NT2/D1 (cell line): Measurements from ENCODE around the gene SFRP5.

Experiments
- DNase-seq: peaks from one replicate; pipeline ENCODE4 v3.0.0-alpha.2; 2011; ENCODE audit warnings: low read depth, low spot score
- H3K27me3 ChIP-seq: 2 replicates; pipeline ENCODE4 v1.6.0; 2011; ENCODE audit warnings: mild to moderate bottlenecking; ENCODE audit not compliant: insufficient read length, insufficient read depth
- H3K36me3 ChIP-seq: 2 replicates; pipeline ENCODE4 v1.6.1; 2011; ENCODE audit warnings: mild to moderate bottlenecking, low read length, mixed read lengths; ENCODE audit not compliant: insufficient read depth, insufficient read length
- H3K4me1 ChIP-seq: 2 replicates; pipeline ENCODE4 v1.5.1; 2011; ENCODE audit not compliant: insufficient read depth, insufficient read length
- H3K4me3 ChIP-seq: 2 replicates; pipeline ENCODE4 v1.5.1; 2011; ENCODE audit warnings: low read depth; ENCODE audit not compliant: insufficient read length
- H3K9ac ChIP-seq: 2 replicates; pipeline ENCODE4 v1.6.0; 2011; ENCODE audit warnings: low read depth; ENCODE audit not compliant: insufficient read length
- H3K9me3 ChIP-seq: 2 replicates; pipeline ENCODE4 v1.5.1; 2011; ENCODE audit warnings: mild to moderate bottlenecking, low read length; ENCODE audit not compliant: insufficient read depth
- SUZ12 ChIP-seq: IDR thresholded peaks from 2 replicates; pipeline ENCODE4 v1.6.1; 2011; ENCODE audit not compliant: insufficient read length, insufficient read depth; ENCODE audit errors: extremely low read depth
- YY1 ChIP-seq: IDR thresholded peaks from 2 replicates; pipeline ENCODE4 v1.6.1; 2011; ENCODE audit not compliant: insufficient read length, insufficient read depth
- ZNF274 ChIP-seq: IDR thresholded peaks from 2 replicates; pipeline ENCODE4 v1.6.1; 2011; ENCODE audit warnings: mild to moderate bottlenecking, low read depth, low read length

SFRP5 gene

DNA sequence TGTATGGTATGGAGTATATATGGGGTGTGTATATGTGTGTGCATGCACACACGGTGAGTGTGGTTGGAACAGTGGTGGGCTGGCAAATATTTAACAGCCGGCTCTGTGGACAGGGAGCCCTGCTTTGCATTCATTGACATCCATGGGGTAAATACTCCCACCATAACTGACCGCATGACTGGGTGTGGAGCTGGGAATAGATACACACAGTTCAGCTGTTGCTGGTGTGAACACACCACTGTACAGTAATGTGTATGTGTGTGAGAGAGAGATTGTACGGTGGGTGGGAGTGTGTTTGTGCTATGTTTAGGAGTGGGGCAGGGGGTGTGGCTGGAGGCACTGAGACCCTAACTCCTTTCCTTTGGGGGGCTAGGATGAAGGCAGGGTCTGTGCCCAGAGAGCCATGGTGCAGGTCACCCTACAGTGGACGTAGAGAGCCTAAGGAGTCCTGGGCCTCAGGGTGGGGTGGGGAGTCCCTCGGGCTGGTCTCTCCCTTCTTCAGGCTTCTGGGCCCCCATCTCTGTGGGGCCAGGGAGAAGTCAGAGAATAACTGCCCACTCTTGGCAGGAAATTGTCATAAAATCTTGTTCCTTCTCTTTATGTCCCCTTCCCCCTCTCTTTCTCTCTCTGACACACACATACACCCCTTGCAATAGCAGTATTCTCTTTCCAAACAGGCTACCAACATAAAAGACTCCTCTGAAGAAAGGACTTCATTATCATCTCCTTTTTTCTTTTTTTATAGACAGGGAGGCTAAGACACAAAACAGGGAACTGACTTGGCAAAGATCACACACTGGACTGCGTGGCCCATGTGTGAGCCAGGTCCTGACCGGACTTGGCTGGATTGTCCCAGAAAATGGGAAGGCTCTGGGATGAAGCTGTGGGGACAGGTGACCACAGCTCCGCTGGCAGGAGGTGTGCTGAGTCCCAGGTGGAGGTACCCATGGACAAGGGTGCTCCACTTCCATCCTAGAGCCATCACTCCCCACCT lies 3.2 kb downstream of the SFRP5 start:
- no peak overlapping the region for H3K4me3 ChIP-seq
- H3K27me3 ChIP-seq: peaks cover 44% of the 10 kb centered on the region
- peaks cover 5% of the 10 kb centered on the region for H3K36me3 ChIP-seq
- H3K4me1 ChIP-seq: peaks cover 5% of the 10 kb centered on the region
- DNase-seq: no peak
- TF ChIP-seq YY1 (no peak), ZNF274 (no peak), SUZ12 (no peak)
- no peaks in the 10 kb centered on the region for H3K9me3 ChIP-seq
- H3K9ac ChIP-seq: no peak overlapping the region

- no peak overlapping the region for H3K9ac ChIP-seq
- H3K9me3 ChIP-seq: no peaks in the 10 kb centered on the region
- H3K36me3 ChIP-seq: peaks cover 9% of the 10 kb centered on the region
- H3K4me1 ChIP-seq: peaks cover 8% of the 10 kb centered on the region
- H3K27me3 ChIP-seq: peaks cover 37% of the 10 kb centered on the region
- no peak overlapping the region for H3K4me3 ChIP-seq
- TF ChIP-seq SUZ12 (no peak), YY1 (no peak), ZNF274 (no peak)
- no peak for DNase-seq
Measured at GRCh38 chr10:97766996-97767924, 4.5 kb downstream of the SFRP5 start.

DNA sequence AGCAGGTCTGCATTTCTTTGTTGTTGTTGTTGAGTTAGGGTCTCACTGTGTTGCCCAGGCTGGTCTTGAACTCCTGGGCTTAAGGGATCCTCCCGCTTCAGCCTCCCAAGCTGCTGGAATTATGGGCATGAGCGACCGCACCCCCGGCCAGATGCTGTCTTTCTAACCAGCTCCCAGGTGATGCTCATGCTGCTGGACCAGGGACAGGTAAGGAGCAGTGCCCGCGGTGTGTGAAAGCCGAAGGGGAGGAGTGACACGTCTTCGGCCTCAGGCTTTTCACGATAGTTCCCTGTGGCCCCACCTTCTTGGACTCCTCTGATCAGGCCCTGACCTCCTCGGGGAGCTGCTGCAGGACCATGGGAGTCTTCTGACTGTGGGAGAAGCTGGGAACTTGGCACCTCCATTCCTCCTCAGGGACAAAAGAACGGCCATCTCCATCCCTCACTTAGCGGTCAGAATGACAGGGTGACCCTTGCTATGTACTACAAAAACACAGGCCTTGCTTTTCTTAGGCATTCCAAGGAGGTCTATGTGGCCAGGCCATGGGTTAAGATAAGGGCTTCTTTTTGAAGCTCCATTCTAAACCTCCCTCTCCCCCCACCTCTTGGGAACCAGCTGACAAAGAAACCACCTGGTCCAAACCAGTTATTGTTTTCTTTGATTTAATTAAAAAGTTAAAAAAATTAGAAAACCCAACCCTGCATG lies 5.5 kb downstream of the SFRP5 start:
- Histone ChIP-seq H3K9me3 (no peaks in the 10 kb centered on the region), H3K4me3 (no peak overlapping the region), H3K4me1 (peaks cover 7% of the 10 kb centered on the region), H3K36me3 (peaks cover 17% of the 10 kb centered on the region), H3K9ac (no peak overlapping the region), H3K27me3 (peaks cover 27% of the 10 kb centered on the region)
- TF ChIP-seq SUZ12 (no peak), ZNF274 (no peak), YY1 (no peak)
- DNase-seq: no peak

- Histone ChIP-seq H3K9me3 (no peaks in the 10 kb centered on the region), H3K36me3 (peaks cover 24% of the 10 kb centered on the region), H3K4me1 (peaks cover 9% of the 10 kb centered on the region), H3K27me3 (peaks cover 16% of the 10 kb centered on the region), H3K9ac (no peak overlapping the region), H3K4me3 (no peak overlapping the region)
- TF ChIP-seq YY1: no peak
- TF ChIP-seq SUZ12: no peak
- TF ChIP-seq ZNF274: no peak
- no peak for DNase-seq
Measured at GRCh38 chr10:97765201-97765600, 6.6 kb downstream of the SFRP5 start.

DNA sequence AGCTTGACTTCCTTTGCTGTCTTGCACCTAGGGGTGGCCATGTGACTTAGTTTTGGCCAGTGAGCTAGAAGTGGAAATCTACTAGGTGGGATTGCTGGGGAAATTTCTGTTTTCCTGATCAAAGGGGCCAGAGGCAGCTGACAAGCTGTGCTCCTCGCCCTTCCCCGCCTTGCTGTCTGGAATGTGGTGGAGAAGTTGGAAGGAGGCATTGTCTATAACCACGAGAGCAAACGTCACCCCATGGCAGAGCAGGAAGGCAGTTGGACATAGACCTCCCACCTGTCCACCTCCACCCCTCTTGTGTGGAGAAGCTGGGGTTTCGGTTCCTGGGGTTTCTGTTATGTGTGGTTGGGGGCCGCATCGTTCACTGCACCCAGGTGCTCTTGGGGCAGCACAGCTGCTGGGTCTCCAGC lies 7.3 kb downstream of the SFRP5 start:
- Histone ChIP-seq H3K4me1 (peaks cover 9% of the 10 kb centered on the region), H3K9ac (no peak overlapping the region), H3K36me3 (peaks cover 30% of the 10 kb centered on the region), H3K27me3 (peaks cover 9% of the 10 kb centered on the region), H3K4me3 (no peak overlapping the region), H3K9me3 (no peaks in the 10 kb centered on the region)
- DNase-seq: no peak
- TF ChIP-seq SUZ12 (no peak), YY1 (no peak)

GRCh38 chr10:97763947-97764346 lies 7.9 kb downstream of the SFRP5 start:
- TF ChIP-seq YY1: no peak
- peaks cover 4% of the 10 kb centered on the region for H3K27me3 ChIP-seq
- H3K9ac ChIP-seq: no peak overlapping the region

More at GRCh38 chr10:97763947-97764346, 7.9 kb downstream of the SFRP5 start:
- H3K36me3 ChIP-seq: peaks cover 34% of the 10 kb centered on the region
- H3K4me3 ChIP-seq: no peak overlapping the region
- peaks cover 10% of the 10 kb centered on the region for H3K4me1 ChIP-seq
- H3K9me3 ChIP-seq: no peaks in the 10 kb centered on the region
- DNase-seq: no peak
